ENCODE data around the gene CERK.
"Not testable (repeated sequence)": the region's sequence is repeated elsewhere in the genome, so short reads cannot be mapped to it uniquely, and the experiment has no call there.

The CERK gene

GRCh38 chr22:46737976-46738646 is at the start of gene CERK:
TSS of gene CERK (minus strand) at chr22:46738252. CDS start at chr22:46738148, 104 bp downstream.
- peak; percentile 72 for DNase-seq (ENCODE audit: low spot score)

- DNase-seq (ENCODE audit: low spot score): no peak
Measured at GRCh38 chr22:46783721-46784120, 45.7 kb upstream of the CERK start.

- DNase-seq (ENCODE audit: low spot score): not testable (repeated sequence)
Measured at GRCh38 chr22:46782200-46782599, 44.1 kb upstream of the CERK start.

GRCh38 chr22:46781291-46781690 is 43.2 kb upstream of the CERK start:
- DNase-seq (ENCODE audit: low spot score): no peak

GRCh38 chr22:46780453-46780852 is 42.4 kb upstream of the CERK start:
- DNase-seq (ENCODE audit: low spot score): no peak

- no peak for DNase-seq (ENCODE audit: low spot score)
Measured at GRCh38 chr22:46779651-46780050, 41.6 kb upstream of the CERK start.

GRCh38 chr22:46779023-46779422 is 41.0 kb upstream of the CERK start:
- no peak for DNase-seq (ENCODE audit: low spot score)

GRCh38 chr22:46777609-46777970 is 39.5 kb upstream of the CERK start:
- DNase-seq (ENCODE audit: low spot score): no peak

GRCh38 chr22:46776876-46777608 is 39.0 kb upstream of the CERK start:
- no peak for DNase-seq (ENCODE audit: low spot score)

GRCh38 chr22:46775850-46776826 is 38.1 kb upstream of the CERK start:
- DNase-seq (ENCODE audit: low spot score): no peak

- no peak for DNase-seq (ENCODE audit: low spot score)
Measured at GRCh38 chr22:46774980-46775849, 37.2 kb upstream of the CERK start.

GRCh38 chr22:46774253-46774979 is 36.4 kb upstream of the CERK start:
- no peak for DNase-seq (ENCODE audit: low spot score)

- no peak for DNase-seq (ENCODE audit: low spot score)
Measured at GRCh38 chr22:46773076-46773475, 35.0 kb upstream of the CERK start.

GRCh38 chr22:46770726-46771125 is 32.7 kb upstream of the CERK start:
- no peak for DNase-seq (ENCODE audit: low spot score)

- no peak for DNase-seq (ENCODE audit: low spot score)
Measured at GRCh38 chr22:46770151-46770641, 32.1 kb upstream of the CERK start.

- no peak for DNase-seq (ENCODE audit: low spot score)
Measured at GRCh38 chr22:46769706-46770105, 31.7 kb upstream of the CERK start.

GRCh38 chr22:46769191-46769675 is 31.2 kb upstream of the CERK start:
- DNase-seq (ENCODE audit: low spot score): no peak

- no peak for DNase-seq (ENCODE audit: low spot score)
Measured at GRCh38 chr22:46767249-46767985, 29.4 kb upstream of the CERK start.

GRCh38 chr22:46766611-46767010 is 28.6 kb upstream of the CERK start:
- DNase-seq (ENCODE audit: low spot score): no peak
